Gastrocnemius medialis (tissue), 4 donors: ENCODE data around the gene PLCB1.

ENCODE experiments used
- CTCF ChIP-seq, 5 experiments: fragments of 450-650 bp in 3 of 5; fragments of 200-600 bp in 2 of 5; sonication (generic) in 2 of 5; IDR thresholded peaks in 4 of 5; conservative IDR thresholded peaks in 1 of 5; 1 replicate in 4 of 5; 2 replicates in 1 of 5; pipeline ENCODE4 v1.5.1; 2016 to 2019; ENCODE audit warnings: antibody characterized with exemption in 5 of 5, mild to moderate bottlenecking in 3 of 5, moderate library complexity in 3 of 5
- POLR2A ChIP-seq, 2 donors: fragments of 450-650 bp; IDR thresholded peaks; one replicate each; pipeline ENCODE4 v1.6.1; 2017; ENCODE audit warnings: antibody characterized with exemption in 2 of 2, mild to moderate bottlenecking in 2 of 2, moderate library complexity in 2 of 2

- TF ChIP-seq CTCF (IDR thresholded peaks at IDR 0.05 in 4 of 5, conservative IDR thresholded peaks at IDR 0.05 in 1 of 5) = no peak
- TF ChIP-seq POLR2A (IDR thresholded peaks at IDR 0.05) = no peak
These were observed 710.5 kb downstream of the PLCB1 start for GRCh38 chr20:8842525-8842924.
